NOMO-1 treated with DMSO at 0.1 percent for 48 hours (cell line): ENCODE data around the gene SLC35B2.

Experiments
- DNase-seq: peaks from one replicate; lab custom pipeline; 2025; ENCODE audit not compliant: unreplicated experiment; lab: John Stamatoyannopoulos, UW

SLC35B2 gene

GRCh38 chr6:44286285-44286565 is 28.9 kb upstream of the SLC35B2 start:
- DNase-seq: no peak

GRCh38 chr6:44285552-44286284 is 28.4 kb upstream of the SLC35B2 start:
- peak; percentile 14 for DNase-seq

- no peak for DNase-seq
These were observed 27.5 kb upstream of the SLC35B2 start for GRCh38 chr6:44284867-44285266.

DNA sequence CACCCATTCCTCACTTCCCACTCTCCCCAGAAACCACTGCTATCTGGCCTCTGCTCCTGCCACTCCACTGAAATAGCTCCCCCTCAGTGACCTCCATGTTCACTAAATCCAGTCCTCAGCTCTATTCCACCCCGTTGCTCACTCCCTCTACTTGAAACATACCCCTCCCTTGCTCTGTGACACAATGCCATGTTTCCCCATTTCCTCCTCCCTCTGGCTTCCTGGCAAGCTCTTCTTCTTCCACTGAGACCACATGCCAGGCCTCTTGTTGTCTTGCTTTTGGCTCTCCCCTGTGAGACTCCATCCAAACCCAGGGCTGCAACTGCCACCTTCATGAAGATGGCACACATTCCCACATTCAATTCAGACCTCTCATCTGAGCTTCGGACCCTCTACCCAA is 26.8 kb upstream of the SLC35B2 start:
- DNase-seq: no peak

DNA sequence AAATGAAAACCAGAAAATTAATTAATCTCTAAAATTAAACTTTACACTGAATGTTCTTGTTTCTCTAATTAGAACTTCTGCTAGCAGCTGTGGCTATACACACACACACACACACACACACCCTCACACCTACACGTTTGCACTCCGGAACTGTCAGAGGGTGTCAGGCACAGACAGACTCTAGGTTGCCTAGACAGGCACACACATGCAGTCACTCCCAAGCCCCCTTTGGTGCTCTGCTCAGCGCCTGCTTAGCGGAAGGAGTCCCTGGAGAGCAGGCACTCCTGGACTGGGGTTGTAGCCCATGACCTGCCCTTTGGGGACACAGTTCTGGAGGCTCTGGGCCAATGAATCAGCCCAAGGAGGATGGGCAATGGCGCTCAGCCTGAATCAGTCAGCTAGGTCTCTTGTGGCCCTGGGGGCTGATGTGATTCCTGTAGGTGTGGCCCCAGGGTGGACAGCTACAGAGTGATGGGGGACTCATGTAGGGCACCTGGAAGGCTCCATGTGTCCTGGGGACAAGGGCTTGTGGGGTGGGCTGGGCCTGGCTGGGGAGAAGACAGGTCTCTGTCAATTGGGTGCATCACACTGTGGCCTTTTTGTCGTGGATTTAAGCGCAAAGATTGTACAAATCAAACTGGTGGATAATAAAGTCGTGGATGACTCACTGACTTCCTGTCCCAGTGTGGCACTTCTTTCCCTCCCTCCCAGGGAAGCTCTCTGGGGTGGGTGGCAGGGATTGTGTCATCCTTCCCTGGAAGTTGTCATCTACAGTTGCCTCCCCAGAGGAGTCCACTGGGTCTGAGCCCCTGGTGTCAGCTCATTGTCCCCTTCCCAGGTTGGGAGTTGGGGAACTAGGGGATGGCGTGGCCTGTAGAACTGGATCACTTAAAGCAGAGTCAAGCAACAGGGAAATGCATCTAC is 21.7 kb upstream of the SLC35B2 start:
- DNase-seq: no peak

DNA sequence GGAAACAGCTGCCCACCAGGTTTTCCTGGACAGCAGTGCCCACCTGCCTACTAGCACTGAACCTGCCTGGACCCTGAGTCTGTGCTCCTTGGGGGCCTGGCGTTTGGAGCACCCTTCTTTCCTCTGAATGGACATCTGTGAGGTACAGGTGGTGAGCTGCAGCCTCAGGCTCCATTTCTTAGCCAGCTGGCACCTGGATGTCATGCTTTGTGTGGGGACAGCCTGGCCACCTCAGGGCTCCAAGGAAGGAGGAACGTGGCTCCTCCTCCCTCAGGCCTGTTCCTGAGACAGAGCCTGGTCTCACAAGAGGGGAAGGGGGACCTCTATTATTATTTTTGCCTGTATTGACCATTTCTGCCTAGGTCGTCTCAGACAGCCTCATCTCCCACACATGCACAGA is 21.0 kb upstream of the SLC35B2 start:
- no peak for DNase-seq

- no peak for DNase-seq
These were observed 20.4 kb upstream of the SLC35B2 start for GRCh38 chr6:44277763-44278162.

DNA sequence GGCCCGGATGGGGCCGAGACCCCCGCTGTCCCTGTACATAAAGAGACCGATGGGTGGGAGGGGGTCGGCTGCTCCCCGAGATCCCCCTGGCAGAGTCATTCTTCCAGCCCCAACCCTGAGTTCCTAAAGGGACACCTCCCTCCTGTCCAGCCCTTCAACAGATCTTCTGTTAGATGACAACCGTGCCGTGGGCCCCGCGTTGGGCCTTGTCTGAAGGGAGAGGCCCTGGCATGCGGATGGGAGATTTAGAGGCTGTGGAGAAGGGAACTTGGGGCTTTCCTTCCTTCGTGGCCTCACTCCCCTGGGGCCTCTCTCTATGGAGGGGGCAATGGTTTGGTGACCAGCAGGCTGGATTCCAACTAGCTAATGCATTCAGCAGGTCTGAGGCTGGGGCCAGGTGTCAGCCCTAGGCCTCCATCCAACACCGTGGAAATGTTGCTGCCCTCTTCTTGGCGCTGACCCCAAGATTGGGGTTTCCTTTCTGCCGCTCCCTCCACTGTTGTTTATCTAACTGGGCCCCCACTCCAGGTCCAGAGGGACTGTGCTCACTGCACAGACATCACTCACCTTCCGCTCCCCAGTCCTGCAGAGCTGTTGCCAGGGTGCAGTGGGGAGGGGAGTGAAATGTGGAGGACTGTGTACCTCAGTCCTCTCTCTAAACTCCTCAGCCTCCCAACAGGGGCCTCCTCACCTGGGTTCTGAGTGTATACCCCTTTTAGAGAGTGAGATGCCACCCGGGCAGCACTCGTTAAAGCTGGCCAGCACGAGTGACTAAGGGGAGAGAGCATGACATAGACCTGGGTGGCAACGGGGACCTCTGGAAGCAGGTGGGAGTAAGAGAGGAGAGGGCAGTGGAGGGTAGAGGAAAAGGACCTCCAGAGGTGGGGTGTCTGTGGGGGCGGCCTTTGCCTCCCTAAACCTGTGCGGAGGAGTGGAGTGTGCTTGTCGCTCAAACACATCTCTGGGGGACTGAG is 19.6 kb upstream of the SLC35B2 start:
- DNase-seq: no peak

DNA sequence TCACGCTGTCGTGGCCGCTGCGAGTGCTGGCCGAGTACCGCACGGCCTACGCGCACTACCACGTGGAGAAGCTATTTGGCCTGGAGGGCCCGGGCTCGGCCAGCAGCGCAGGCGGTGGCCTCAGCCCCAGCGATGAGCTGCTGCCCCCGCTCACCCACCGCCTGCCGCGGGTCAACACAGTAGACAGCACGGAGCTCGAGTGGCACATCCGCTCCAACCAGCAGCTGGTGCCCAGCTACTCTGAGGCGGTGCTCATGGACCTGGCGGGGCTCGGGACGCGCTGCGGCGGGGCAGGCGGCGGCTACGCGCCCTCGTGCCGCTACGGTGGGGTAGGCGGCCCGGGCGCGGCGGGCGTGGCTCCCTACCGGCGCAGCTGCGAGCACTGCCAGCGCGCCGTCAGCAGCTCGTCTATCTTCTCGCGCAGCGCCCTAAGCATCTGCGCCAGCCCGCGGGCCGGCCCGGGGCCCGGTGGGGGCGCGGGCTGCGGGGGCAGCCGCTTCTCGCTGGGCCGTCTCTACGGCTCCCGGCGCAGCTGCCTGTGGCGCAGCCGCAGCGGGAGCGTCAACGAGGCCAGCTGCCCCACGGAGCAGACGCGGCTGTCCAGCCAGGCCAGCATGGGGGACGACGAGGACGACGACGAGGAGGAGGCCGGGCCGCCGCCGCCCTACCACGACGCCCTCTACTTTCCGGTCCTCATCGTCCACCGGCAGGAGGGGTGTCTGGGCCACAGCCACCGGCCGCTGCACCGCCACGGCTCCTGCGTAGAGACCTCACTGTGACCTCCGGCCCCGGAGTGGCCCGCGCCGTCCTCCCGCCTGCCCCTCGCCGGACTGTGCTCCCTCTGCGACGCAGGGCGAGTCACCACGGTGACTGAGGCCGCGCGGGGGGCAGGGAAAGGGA is 18.7 kb upstream of the SLC35B2 start:
- DNase-seq: no peak

DNA sequence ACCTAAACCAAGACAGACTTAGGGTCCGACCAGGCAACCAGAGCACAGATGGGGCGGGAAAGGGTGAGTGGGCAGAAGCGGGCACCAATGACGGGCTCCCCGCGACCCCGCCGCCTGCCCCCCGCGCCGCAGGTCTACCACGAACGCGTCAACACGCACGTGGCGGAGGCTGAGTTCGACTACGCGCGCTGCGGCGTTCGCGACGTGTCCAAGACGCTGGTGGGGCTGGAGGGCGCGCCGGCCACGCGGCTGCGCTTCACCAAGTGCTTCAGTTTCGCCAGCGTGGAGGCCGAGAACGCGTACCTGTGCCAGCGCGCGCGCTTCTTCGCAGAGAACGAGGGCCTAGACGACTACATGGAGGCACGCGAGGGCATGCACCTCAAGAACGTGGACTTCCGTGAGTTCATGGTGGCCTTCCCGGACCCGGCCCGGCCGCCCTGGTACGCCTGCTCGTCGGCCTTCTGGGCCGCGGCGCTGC is 18.0 kb upstream of the SLC35B2 start:
- no peak for DNase-seq

DNA sequence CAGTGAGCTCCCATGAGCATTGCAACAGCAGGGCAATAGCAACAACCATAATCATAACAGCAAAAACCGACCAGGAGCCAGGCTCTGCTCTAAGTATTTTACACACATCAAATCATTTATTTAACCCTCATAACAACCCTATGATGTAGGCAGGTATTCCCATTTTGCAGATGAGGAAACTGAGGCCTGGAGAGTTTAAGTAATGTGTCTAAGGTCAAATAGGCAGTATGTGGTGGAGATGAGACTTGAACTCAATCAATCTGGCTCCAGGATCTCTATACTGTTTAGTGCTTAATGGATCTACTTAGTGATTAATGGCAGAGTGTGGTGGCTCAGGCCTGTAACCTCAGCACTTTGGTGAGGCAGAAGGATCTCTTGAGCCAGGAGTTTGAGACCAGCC is 16.3 kb upstream of the SLC35B2 start:
- no peak for DNase-seq

DNA sequence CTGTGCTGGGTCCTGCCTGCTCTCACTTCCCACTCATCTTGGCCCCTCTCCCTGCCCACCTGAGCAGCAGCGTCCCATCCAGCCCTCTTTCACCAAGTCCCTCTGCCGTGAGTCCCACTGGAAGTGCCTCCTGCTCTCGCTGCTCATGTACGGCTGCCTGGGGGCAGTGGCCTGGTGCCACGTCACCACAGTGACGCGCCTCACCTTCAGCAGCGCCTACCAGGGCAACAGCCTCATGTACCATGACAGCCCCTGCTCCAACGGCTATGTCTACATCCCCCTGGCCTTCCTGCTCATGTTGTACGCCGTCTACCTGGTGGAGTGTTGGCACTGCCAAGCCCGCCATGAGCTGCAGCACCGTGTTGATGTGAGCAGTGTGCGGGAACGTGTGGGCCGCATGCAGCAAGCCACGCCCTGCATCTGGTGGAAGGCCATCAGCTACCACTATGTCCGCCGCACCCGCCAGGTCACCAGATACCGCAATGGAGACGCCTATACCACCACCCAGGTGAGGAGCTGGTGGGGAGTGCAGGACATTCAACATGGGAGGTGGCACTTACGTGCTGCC is 15.8 kb upstream of the SLC35B2 start:
- no peak for DNase-seq

DNA sequence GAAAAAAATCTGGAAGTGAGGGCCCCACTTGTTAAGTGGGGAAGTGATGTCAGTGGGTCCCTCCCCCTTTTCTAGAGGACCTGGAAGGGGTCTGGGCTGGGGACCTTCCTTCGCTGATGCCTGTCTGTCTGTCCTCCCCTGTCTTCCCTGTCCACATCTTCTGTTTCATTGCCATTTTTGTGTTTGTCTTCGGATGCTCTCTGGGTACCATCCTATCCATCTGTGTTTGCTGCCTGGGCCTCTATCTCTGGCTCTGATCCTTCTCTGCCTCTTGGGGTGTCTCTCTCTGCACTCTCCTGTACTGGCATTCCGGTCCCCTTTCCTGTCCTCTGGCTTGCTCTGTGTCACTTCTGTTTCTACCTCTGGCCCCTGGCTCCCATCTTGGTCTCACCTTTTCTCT is 15.2 kb upstream of the SLC35B2 start:
- DNase-seq: no peak

DNA sequence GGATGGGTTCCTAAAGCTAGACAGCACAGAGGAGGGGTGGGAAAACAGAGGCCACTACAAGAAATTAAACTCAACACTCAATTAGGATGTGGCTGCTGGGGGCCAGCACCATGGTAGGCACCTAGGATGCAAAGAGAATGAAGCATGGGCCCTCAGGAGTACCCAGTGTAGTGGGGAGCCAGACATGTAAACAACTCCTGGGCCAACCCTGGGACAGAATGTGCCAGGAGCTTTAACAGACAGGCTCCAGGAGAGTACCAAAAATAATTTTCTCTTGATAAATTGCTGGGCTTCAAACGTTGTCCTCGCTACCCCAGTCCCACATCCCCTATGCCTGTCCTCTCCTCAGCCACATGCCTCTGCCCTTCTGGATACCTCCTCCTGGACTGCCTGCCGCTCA is 14.6 kb upstream of the SLC35B2 start:
- DNase-seq: no peak

GRCh38 chr6:44271406-44271723 is 14.0 kb upstream of the SLC35B2 start:
- DNase-seq: no peak

DNA sequence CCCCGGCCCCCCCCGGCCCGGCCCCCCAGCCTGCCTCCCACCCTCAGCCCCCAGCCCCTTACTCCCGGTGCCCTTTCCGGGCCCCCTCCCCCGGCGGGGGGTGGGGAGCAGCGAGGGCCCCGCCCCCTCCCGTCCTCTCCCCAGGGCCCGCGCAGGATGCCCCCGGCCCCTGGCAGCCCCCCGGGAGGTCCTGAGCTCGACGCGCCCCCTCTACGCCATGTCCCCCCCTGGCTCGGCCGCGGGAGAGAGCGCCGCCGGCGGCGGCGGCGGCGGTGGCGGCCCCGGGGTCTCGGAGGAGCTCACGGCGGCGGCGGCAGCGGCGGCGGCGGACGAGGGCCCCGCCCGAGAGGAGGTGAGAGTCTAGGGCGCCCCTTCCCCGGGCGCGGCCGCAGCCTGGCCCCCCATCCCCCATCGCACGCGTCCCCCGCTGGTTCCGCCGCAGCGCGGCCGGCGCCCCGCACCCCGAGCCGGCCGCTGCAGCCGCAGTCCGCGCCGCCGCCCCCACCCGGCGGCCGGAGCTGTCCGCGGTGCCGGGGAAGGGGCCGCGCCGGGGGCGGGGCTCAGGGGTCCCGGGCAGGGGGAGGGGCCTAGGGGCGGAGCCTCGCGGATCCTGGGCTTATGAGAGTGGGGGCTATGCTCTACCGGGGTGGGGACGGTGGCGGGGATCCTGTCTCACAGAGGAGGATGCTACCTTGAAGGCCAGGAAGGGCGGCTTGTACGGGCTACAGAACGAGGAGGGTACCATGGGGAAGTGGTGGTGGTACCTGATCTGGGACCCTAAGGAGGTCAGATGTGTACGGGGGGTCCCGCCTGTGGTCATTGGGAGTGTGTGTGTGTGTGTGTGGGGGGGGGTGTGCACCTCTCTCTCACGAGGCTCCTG is 13.4 kb upstream of the SLC35B2 start:
- no peak for DNase-seq

- no peak for DNase-seq
These were observed 12.7 kb upstream of the SLC35B2 start, which contains the start of gene TMEM151B for GRCh38 chr6:44269921-44270525. TSS of gene TMEM151B (plus strand) at chr6:44270450. CDS start at chr6:44270743, 293 bp downstream.

DNA sequence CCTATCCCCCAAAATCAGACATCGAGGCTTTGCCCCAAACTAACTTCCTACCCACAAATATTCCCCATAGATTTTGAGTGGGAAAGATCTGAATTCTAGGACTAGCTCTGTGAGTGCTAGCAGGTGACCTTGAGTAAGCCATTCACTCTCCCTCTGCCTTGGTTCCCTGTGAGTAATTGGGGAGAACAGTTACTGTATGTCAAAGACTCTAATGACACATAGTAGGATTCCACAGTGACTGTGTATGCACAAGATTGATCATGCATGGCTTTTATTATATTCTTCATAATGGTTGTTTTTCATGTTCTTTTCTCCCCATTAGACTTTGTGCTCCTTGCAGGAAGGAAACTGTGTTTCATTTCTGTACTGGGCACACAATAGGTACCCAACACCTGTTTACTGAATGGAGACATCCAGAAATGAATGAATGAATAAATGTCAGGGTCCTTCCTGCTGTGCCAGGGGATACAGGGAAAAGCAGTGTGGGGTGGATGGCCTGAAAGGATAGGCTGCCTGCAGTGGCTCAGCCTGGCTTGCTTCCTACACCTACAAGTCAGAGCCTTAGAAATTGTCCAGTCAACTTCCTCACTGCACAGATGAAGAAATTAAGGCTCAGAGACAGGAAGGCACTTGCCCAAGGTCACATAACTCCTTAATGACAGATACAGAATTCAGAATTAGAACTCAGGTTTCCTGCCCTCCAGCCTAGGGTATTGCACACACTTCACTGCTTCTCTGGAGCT is 12.0 kb upstream of the SLC35B2 start:
- peak; percentile 38 for DNase-seq
